IPS DF 19.7 (cell line): ENCODE data around the gene ADORA2B.

Experiments
- DNase-seq: peaks from one replicate; pipeline ENCODE4 v3.0.0-alpha.2; 2013; ENCODE audit warnings: low read depth, low spot score

Gene ADORA2B

GRCh38 chr17:15981208-15981607, 36.3 kb downstream of the ADORA2B start:
- DNase-seq: no peak

- DNase-seq: no peak
Observed at GRCh38 chr17:15981646-15982580, 37.0 kb downstream of the ADORA2B start.

DNA sequence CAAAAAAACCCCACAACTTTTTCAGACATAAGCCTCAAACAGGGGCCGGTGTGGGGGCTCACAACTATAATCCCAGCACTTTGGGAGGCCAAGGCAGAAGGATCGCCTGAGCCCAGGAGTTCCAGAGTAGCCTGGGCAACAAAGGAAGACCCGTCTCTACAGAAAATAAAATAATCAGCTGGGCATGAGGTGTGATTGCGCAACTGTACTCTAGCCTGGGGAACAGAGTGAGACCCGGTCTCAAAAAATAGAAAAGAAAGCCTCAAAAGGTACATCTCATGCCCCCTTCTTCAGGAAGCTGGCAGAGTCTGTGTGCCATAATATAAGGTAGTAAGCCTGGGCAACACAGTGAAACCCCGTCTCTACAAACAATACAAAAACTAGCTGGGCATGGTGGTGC, 51.4 kb downstream of the ADORA2B start:
- DNase-seq: no peak

DNA sequence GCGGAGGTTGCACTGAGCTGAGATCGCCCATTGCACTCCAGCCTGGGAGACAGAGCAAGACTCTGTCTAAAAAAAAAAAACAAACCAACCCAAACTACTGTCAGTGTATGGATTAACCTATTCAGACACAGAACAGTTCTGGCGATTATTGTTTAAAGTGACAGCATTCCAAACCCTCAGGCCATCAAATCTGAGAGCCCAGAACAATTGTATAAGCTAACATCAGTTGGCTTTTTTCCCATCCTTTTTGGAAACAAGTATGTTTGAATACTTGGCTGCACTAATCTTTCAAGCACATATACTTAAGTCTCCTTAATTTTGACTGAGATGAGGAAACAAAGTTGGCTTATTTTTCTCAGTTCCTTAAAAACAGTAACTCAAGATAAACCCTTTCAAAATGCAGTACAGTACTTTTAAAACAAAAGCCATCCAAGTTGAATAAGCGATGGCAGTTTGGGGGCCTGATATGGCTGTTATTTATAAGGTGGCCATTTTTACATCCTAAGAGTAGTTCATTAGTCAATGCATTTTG, 53.2 kb downstream of the ADORA2B start:
- no peak for DNase-seq

- peak; percentile 82 for DNase-seq
Observed at GRCh38 chr17:15999141-15999973, 54.4 kb downstream of the ADORA2B start, which contains the start of the genes TTC19 and ZSWIM7. TTC19 (plus strand) TSS chr17:15999824; CDS start chr17:15999849, 25 bp downstream. ZSWIM7 (minus strand) TSS chr17:15999704; CDS start chr17:15999594, 110 bp downstream.

DNA sequence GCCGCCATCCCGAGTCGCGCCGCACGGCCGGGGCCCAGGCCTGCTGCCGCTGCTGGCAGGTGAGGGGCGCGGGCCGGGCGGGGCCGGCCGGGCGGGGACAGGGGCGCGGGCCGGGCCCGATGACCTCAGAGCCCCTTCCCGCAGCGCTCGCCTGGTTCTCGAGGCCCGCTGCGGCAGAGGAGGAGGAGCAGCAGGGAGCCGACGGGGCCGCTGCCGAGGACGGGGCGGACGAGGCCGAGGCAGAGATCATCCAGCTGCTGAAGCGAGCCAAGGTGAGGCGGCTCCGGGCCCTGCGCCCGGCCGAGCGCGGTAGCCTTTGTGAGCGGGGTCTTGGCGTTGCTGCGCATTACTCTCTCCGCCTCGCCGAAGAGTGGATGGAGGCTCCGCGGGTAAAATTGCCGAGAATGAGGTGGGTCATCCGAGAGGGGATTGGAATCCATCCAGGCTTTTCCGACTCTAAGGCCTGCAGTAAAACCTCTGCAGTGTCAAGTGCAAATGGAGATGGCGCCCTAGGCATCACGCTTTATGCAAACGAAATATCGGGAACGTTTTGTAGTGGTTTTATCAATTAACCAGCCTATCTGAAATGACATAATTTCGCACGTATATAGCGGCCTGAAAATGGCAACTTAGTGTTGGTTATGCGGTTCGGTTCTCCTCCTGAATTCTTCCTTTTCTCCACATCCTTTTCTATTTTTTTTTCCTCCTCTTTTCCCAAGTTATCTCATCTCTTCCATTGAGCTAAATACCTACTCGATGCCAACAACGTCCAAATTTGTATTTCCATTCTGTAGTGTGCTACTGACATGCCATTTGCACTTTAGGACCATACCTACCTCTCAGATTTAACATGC, 55.3 kb downstream of the ADORA2B start:
- no peak for DNase-seq

- DNase-seq: no peak
Observed at GRCh38 chr17:16001226-16001897, 56.4 kb downstream of the ADORA2B start.

DNA sequence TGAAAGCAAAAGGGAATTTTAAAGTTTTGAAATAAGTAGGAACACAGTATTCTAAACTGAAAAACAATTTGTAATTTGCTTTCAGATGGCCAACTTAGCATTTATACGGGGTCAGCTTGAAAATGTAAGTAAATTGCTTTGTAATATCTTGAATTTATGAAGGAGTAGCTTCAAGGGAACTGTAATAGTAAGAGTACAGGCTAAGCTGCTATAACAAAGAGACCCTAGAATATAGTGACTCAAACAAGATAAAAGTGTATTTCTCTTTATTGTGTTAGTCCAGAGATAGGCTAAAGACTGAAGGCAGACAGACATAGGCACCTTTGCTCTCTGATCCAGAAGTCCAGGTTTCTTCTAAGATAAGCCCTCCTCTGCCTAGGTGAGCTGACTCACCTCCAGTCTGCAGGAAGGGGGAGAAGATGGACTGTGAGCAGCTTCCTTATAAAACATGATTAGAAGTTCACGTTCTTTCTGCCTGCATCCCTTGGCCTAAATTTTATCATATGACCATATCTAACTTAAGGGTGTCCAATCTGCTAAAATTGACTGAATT, 57.9 kb downstream of the ADORA2B start:
- DNase-seq: no peak

DNA sequence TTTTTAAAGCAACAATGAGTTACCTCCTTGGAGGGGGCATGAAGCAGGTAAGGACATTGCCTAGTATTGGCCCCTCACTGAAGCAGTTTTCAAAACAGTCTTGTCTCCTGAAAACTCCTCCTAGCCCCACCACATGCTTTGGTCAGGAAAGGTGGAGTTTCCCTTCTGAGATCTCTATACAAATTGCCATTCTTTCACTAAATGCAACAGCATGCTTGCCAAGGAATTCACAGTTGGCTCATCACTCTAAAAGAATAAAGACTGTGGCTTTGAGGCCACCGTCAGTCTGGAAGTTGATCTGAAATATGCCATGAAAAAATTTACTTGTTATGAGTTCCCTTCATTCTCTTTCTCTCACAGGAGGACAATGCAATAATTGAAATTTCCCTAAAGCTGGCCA, 58.9 kb downstream of the ADORA2B start:
- DNase-seq: no peak

DNA sequence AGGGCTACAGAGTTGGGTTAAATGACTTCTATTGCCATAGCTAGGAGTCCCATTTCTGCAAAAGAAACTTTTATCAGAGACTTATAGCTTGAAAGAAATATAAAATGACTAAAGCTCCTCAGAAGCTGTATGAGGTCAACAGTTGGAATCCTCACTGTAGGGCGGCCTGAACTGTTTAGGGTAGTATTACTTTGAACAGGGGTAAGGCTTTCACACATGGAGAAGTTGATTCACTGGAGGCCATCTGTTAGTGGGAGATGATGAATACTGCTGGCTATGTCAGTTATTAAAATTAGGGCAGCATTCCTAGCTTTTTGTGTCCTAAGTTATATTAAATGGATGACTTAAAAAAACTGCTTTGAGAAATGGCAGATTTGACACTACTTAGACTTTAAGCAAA, 60.7 kb downstream of the ADORA2B start:
- DNase-seq: no peak

DNA sequence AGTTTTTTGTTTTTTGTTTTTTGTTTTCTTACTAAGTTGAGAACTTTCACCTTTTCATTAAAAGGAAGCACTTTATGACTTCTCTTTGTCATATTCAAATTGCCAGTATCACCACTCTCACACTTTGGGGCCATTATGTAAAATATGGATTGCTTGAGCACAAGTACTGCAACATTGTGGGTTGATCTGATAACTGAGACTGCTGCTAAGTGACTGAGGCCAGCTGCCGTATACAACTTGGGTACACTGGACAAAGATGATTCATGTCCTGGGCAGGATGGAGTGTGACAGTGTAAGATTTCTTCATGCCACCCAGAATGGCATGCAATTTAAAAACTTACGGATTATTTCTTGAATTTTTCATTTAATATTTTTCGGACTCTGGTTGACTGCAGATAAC, 62.5 kb downstream of the ADORA2B start:
- no peak for DNase-seq

- no peak for DNase-seq
Observed at GRCh38 chr17:16013943-16014407, 69.0 kb downstream of the ADORA2B start.

- no peak for DNase-seq
Observed at GRCh38 chr17:16019347-16019746, 74.4 kb downstream of the ADORA2B start.

GRCh38 chr17:16023881-16024280, 79.0 kb downstream of the ADORA2B start:
- DNase-seq: no peak

DNA sequence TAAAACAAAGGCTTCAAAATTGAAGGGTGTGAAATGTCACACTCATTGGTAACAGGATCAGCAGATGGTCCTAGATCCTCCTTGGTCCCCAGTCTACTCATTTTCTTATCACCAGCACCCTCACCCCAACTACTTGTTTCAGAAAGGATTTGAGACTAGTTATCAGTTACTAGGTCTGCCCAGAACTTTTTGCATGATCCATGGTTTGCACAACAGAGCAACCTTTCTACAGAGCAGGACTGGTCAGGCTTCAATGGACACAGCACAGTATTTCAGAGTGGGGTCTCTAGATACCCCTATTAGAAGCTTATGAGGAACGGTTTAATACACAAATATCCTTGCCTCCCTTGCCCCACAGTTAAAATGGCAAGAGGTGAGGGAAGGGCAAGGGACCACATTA, 80.3 kb downstream of the ADORA2B start:
- no peak for DNase-seq
